Heart right ventricle (tissue), 16 donors: ENCODE results near the gene ANO10. TPM values are rescaled to one million over a fixed set of nuclear protein-coding genes. Genes with fewer than 3 reads are reported as not detected.

ENCODE experiments used
- ATAC-seq, 8 donors: fragments of 200-7000 bp; cut with Tn5 transposase; one replicate each; pipeline ENCODE4 v1.9.1; 2020; ENCODE audit warnings: mild to moderate bottlenecking in 8 of 8, moderate library complexity in 8 of 8, moderate number of reproducible peaks in 1 of 8
- DNase-seq, 2 donors: peaks; one replicate each; pipeline ENCODE4 v3.0.0-alpha.2; 2020
- H3K27ac ChIP-seq, 10 donors: fragments of 200-600 bp; sonication (generic) in 2 of 10; one replicate each; pipeline versions ENCODE4 v1.5.0 to v1.8.0; 2020 to 2022; ENCODE audit warnings: mild to moderate bottlenecking in 3 of 10
- H3K27me3 ChIP-seq, 7 donors: fragments of 200-600 bp; one replicate each; pipeline ENCODE4 v1.8.0; 2021 to 2022; ENCODE audit warnings: mild to moderate bottlenecking in 2 of 7
- H3K36me3 ChIP-seq, 9 donors: fragments of 200-600 bp; sonication (generic) in 1 of 9; one replicate each; pipeline versions ENCODE4 v1.5.0 to v1.8.0; 2020 to 2022; ENCODE audit warnings: mild to moderate bottlenecking in 2 of 9
- H3K4me1 ChIP-seq, 9 donors: fragments of 200-600 bp; sonication (generic) in 1 of 9; one replicate each; pipeline versions ENCODE4 v1.5.0 to v1.8.0; 2020 to 2022; ENCODE audit warnings: mild to moderate bottlenecking in 4 of 9
- H3K4me3 ChIP-seq, 10 donors: fragments of 200-600 bp; sonication (generic) in 2 of 10; one replicate each; pipeline versions ENCODE4 v1.5.0 to v1.8.0; 2020 to 2022; ENCODE audit warnings: mild to moderate bottlenecking in 7 of 10, moderate library complexity in 2 of 10
- H3K9me3 ChIP-seq, 11 donors: fragments of 200-600 bp in 10 of 11; sonication (generic) in 2 of 11; one replicate each; pipeline versions ENCODE4 v1.5.0 to v1.8.0; 2013 to 2022; ENCODE audit warnings: mild to moderate bottlenecking in 2 of 11, control low read depth in 1 of 11, moderate library complexity in 1 of 11
- WGBS, 2 donors: extraction: QIAGEN DNeasy Blood & Tissue Kit; methylation state at CpG; one replicate each; pipeline ENCODE4 v1.1.7; 2013; ENCODE audit warnings: inconsistent platforms in 1 of 2; 5-methylcytosine and 5-hydroxymethylcytosine counted together
- intact Hi-C, 10 donors: fragments of 100-400 bp; cut with DNase I; formaldehyde crosslinking; loops; one replicate each; pipeline versions ENCODE4 v1.11.1 to v1.14.2; 2022
- polyA plus RNA-seq, 2 donors: library from polyadenylated mRNA; stranded (reverse); fragments of 200-250 nt; gene quantifications; one replicate each; pipeline ENCODE4 v1.2.3, GENCODE V29; 2013
- total RNA-seq, 10 donors: library from RNA; stranded (reverse); fragmentation: NEBNext Ultra II Directional in 3 of 10; extraction: Animal tissue kit (Norgen Biotek cat#: 25700) in 3 of 10; gene quantifications; one replicate each; pipeline versions ENCODE4 v1.2.1 to v1.2.4, GENCODE V29; 2021 to 2023
- TF ChIP-seq, protein P1 (sequence below), 9 donors: fragments of 200-600 bp; sonication (generic) in 2 of 9; IDR thresholded peaks; one replicate each; pipeline versions ENCODE4 v1.5.0 to v1.8.0; 2021 to 2022; ENCODE audit warnings: antibody characterized with exemption in 9 of 9, mild to moderate bottlenecking in 5 of 9, moderate library complexity in 1 of 9
- donor health status: Arrhythmogenic right ventricular cardiomyopathy.
- donor health status: ischemic (EF 13 %, LVEDD 7.1; RV severe dilation, severe dysfunction).
- donor health status: healthy with polysubstance abuse.
- donor health status: DM: no; HTN: yes; CAD: no.
- donor health status: DM: no; HTN: no; CAD: no.
- donor health status: ischemic (EF 25% LVEDD 6.9; RV normal size, moderate dysfunction).
- donor health status: ischemic (EF 25% LVEDD 5.7; RV mildly dilated, moderate dysfunction).
- donor health status: healthy.
- donor health status: DM: yes; HTN: yes; CAD: no.
- donor health status: Ischemic cardiomyopathy.
- donor health status: ischemic (EF 35%, LVEDD 5.7; RV mildly dilated, moderate dysfunction).
- donor health status: nonischemic (EF 11% LVEDD 7.7; RV severe dilation, severe dysfunction).
- donor health status: DM: yes; HTN: yes; CAD: no.
- donor health status: PGD.
- donor health status: ischemic (EF 29% LVEDD 5.4; RV normal size, mild dysfunction).
- donor health status: nonischemic (EF 23%, LVEDD 6.1; RV moderate dilation, normal function).

The ANO10 gene
- total and polyA plus RNA-seq, 12 donors: 7.1 to 24.2 (median 13.3) TPM

DNA sequence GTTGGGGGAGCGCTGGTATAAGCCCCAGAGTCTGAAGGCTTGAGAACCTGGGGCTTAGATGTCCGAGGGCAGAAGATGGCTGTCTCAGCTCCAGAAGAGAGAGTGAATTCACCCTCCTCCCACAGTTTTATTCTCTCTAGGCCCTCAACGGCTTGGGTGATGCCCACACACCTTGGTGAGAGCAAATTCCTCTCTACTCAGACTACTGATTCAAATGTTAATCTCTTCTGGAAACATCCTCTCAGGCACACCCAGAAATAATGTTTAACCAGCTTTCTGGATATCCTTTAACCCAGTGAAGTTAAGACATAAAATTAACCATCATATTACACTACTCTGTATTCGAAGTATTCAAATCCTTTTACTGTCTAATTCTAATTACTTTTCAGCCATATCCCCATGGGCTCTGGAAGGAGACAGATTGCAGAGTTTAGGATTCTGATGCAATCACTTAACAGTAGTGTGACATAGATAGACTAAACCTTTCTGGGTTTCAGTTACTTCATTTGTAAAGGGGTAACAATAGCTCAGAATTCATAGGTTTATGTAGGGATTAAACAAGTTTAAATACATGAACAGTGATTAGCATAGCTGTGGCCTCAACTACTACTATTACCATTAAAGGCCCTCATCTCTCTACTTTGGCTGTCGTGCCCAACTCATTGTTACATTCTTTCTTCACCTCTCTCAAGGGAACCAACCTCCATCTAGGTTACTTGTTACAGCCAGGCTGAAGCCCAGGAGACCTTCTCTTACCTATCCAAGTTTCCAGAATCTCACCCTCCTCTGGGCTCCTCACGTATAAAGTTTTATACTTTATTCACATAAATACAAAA is 25.7 kb upstream of the ANO10 start:
- ATAC-seq (no peak), DNase-seq (no peak)
- WGBS, 2 donors: 74 to 79% methylated on average over 6 of the region's 6 CpGs
- TF ChIP-seq, protein P1, sequence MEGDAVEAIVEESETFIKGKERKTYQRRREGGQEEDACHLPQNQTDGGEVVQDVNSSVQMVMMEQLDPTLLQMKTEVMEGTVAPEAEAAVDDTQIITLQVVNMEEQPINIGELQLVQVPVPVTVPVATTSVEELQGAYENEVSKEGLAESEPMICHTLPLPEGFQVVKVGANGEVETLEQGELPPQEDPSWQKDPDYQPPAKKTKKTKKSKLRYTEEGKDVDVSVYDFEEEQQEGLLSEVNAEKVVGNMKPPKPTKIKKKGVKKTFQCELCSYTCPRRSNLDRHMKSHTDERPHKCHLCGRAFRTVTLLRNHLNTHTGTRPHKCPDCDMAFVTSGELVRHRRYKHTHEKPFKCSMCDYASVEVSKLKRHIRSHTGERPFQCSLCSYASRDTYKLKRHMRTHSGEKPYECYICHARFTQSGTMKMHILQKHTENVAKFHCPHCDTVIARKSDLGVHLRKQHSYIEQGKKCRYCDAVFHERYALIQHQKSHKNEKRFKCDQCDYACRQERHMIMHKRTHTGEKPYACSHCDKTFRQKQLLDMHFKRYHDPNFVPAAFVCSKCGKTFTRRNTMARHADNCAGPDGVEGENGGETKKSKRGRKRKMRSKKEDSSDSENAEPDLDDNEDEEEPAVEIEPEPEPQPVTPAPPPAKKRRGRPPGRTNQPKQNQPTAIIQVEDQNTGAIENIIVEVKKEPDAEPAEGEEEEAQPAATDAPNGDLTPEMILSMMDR (IDR thresholded peaks at IDR 0.05): no peak
- H3K9me3 ChIP-seq: peaks cover 0 to 4% (median 0%) of the 10 kb centered on the region in 11 donors
- H3K27me3 ChIP-seq: no peaks in the 10 kb centered on the region
- intact Hi-C loops: no loop called here
- H3K4me3 ChIP-seq: no peak overlapping the region
- peaks cover 0 to 5% (median 0%) of the 10 kb centered on the region in 9 donors for H3K4me1 ChIP-seq
- no peaks in the 10 kb centered on the region for H3K36me3 ChIP-seq
- H3K27ac ChIP-seq: no peak overlapping the region

DNA sequence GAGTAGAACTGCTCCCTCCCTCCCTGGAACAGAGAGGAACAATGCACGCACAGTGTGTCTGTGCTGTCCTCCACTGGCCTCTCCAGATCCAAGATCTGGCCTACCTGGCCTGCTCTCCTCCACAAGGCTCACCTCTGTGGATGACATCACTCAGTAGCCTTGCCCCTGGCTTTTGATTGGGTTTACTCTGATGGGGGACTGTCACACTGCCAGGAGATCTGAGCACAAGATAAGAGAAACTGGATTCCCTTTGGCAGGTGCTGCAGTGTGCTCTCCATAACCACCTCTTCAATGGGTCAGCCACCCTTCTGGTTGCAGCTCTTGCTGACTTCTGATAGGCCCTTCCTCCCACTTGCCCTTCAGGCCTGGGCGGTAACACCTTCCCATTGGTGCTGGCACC is 22.6 kb upstream of the ANO10 start:
- Histone ChIP-seq H3K4me1 (peaks cover 0 to 13% (median 0%) of the 10 kb centered on the region in 9 donors), H3K36me3 (no peaks in the 10 kb centered on the region), H3K27me3 (no peaks in the 10 kb centered on the region), H3K9me3 (no peaks in the 10 kb centered on the region), H3K27ac (no peak overlapping the region), H3K4me3 (no peak overlapping the region)
- TF ChIP-seq, protein P1 (IDR thresholded peaks at IDR 0.05): no peak
- DNase-seq (no peak), ATAC-seq (no peak)
- intact Hi-C loops: no loop called here
- 96 to 100% methylated on average over 2 of the region's 2 CpGs for WGBS, 2 donors

DNA sequence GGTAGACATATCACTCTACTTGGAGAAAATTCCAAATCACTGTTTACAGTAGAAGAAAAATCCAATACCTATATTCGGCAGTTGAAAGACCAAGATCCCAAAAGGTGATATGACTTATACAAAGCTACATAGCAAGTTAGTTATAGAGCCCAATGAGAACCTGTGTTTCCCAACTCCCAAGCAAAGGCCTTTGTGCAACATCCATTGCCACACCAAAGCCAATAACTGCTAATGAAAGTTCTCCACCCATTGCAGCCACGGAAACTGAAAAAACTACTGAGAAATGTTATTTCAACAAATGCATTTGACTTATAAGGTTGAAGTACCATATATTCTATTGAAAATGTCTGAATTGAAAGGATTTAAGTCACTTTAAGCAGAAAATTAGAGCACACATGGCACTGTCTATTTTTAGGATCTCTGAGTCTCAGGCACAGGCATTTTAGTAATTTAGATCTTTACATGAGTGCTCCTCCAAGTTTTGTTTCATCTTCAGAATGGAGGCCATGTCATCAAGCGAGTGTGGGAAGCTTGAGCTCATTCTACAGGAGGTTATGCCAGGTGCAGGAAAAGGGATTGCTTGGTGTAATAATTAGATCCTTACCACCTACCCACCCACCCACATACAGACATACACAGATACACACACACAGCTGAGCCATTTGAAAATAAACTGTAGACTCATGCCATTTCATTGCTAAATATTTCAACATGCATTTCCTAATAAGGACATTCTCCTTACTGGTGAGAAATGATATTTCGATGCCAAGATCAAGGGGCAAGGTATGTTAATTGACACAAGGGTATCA is 19.7 kb upstream of the ANO10 start:
- H3K4me3 ChIP-seq: no peak overlapping the region
- no peaks in the 10 kb centered on the region for H3K27me3 ChIP-seq
- intact Hi-C loops: no loop called here
- H3K9me3 ChIP-seq: no peaks in the 10 kb centered on the region
- ATAC-seq (no peak), DNase-seq (no peak)
- H3K27ac ChIP-seq: peak overlapping the region in 1 of 10 donors; percentile 0
- 89 to 90% methylated on average over 4 of the region's 4 CpGs for WGBS, 2 donors
- TF ChIP-seq, protein P1 (IDR thresholded peaks at IDR 0.05): no peak
- H3K4me1 ChIP-seq: peaks cover 0 to 11% (median 0%) of the 10 kb centered on the region in 9 donors
- no peaks in the 10 kb centered on the region for H3K36me3 ChIP-seq

DNA sequence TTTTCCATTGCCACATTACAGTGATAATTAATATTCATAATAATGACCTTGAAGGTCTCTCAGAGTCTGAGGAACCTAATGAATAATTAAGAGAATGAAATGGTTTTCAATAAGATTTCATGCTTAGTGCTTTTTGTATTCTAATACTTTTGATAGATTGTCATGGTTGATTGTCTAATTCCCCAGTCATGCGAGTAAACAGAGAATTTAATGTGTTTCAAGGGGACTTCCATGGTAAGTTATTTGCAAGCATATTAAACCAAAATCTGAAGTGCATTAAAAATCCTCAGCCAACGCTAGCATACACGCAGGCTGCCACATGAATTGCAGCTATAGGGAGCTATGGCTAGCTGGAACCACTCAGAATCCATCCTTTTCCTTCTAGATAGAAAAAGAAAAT is 18.9 kb upstream of the ANO10 start:
- Histone ChIP-seq H3K27ac (no peak overlapping the region), H3K36me3 (no peaks in the 10 kb centered on the region), H3K9me3 (no peaks in the 10 kb centered on the region), H3K27me3 (no peaks in the 10 kb centered on the region), H3K4me3 (no peak overlapping the region), H3K4me1 (peaks cover 0 to 9% (median 0%) of the 10 kb centered on the region in 9 donors)
- 91 to 93% methylated on average over 3 of the region's 3 CpGs for WGBS, 2 donors
- TF ChIP-seq, protein P1 (IDR thresholded peaks at IDR 0.05): no peak
- DNase-seq (no peak), ATAC-seq (no peak)
- intact Hi-C loops: no loop called here
